Colonic mucosa (tissue), 4 donors: Measurements from ENCODE around the gene CCT5. TPM values are rescaled to one million over a fixed set of nuclear protein-coding genes. Genes with fewer than 3 reads are reported as not detected.

Experiments
- DNase-seq: peaks from one replicate; pipeline ENCODE4 v3.0.0-alpha.2; 2020
- H3K27ac ChIP-seq: fragments of 200-600 bp; one replicate; pipeline ENCODE4 v1.8.0; 2021
- H3K27me3 ChIP-seq: fragments of 200-600 bp; one replicate; pipeline ENCODE4 v1.8.0; 2021
- H3K36me3 ChIP-seq: fragments of 200-600 bp; one replicate; pipeline ENCODE4 v1.8.0; 2021
- H3K4me1 ChIP-seq: fragments of 200-600 bp; one replicate; pipeline ENCODE4 v1.8.0; 2021; ENCODE audit warnings: mild to moderate bottlenecking
- H3K4me3 ChIP-seq: fragments of 200-600 bp; one replicate; pipeline ENCODE4 v1.8.0; 2021
- H3K9ac ChIP-seq, 2 donors: one replicate each; pipeline ENCODE4 v1.7.0; 2013; ENCODE audit warnings: control low read depth in 2 of 2, low read depth in 2 of 2, low read length in 2 of 2
- H3K9me3 ChIP-seq: fragments of 200-600 bp; one replicate; pipeline ENCODE4 v1.8.0; 2021
- intact Hi-C: fragments of 100-400 bp; cut with DNase I; formaldehyde crosslinking; loops from one replicate; pipeline ENCODE4 v1.14.1; 2022
- total RNA-seq, 2 donors: library from RNA; stranded (reverse); fragmentation: NEBNext Ultra II Directional in 1 of 2; extraction: Animal tissue kit (Norgen Biotek cat#: 25700) in 1 of 2; gene quantifications; one replicate each; pipeline ENCODE4 v1.2.1, GENCODE V29; 2021
- TF ChIP-seq, protein P1 (sequence below): fragments of 200-600 bp; IDR thresholded peaks from one replicate; pipeline ENCODE4 v1.8.0; 2022; ENCODE audit warnings: antibody characterized with exemption, mild to moderate bottlenecking
- donor health status: healthy.
- donor health status: DM: no; HTN: no; CAD: no.
- donor health status: DM: no; HTN: no; CAD: no.

CCT5 gene
- total RNA-seq, 2 donors from 2014 or later = 156 to 341 TPM

DNA sequence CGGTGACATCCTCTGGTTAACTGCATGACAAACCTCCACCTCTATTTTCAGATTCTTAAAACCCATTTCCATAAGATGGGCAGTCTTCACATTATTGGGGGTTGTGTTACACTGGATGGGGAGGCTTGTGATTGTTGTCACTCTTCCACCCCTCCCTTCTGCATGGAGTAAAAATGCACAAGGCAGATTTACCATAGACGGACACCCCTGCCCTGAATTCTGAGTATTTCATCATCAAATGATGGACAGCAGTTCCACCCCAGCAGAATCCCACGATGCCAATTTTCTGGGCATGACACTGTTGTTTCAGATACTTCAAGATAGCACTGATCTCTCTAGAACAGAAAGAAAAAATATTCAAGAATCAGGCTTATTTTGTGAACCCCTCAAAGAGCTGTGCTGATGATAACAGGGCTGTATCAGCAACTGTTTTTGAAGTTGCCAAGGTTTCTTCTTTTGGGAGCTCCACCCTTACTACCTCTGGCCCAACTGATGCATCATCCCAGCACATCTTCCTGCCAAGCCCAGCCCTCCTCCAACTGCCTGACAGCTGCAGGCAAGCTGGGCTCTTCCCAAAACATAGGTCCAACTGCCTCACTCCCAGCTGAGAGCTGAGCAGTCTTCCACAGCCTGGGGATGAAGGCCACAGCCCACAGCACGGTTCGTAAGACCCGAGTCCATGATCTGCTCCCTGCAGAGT lies 36.2 kb downstream of the CCT5 start:
- intact Hi-C loops = loop anchor here (10.0 kb wide), 1 partner anchor 138 kb away; no protein-coding TSS in a partner anchor
- H3K9me3 ChIP-seq = no peaks in the 10 kb centered on the region

DNA sequence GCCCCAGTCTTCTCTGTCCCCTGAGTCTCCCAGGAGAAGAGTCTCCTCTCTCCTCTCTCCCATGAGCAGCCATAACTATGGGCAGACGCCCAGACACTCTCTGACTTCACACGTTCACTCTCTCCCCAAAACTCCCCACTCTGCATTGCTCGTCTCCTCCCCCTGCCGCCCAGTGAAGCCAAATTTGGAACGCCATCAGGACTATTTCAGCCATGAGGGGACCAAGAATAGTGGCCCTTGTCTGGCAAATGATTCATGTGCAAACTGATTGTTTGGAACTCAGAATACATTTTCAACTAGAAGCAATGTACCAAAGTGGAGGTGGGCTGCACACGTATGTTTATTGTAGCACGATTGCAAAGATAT lies 36.8 kb downstream of the CCT5 start:
- Histone ChIP-seq H3K4me1 (peaks cover 8% of the 10 kb centered on the region), H3K36me3 (no peaks in the 10 kb centered on the region), H3K9ac (no peak overlapping the region), H3K27ac (no peak overlapping the region), H3K9me3 (no peaks in the 10 kb centered on the region), H3K27me3 (no peaks in the 10 kb centered on the region), H3K4me3 (no peak overlapping the region)
- intact Hi-C loops = loop anchor here (10.0 kb wide), 1 partner anchor 138 kb away; no protein-coding TSS in a partner anchor
- no peak for DNase-seq
- TF ChIP-seq, protein P1, sequence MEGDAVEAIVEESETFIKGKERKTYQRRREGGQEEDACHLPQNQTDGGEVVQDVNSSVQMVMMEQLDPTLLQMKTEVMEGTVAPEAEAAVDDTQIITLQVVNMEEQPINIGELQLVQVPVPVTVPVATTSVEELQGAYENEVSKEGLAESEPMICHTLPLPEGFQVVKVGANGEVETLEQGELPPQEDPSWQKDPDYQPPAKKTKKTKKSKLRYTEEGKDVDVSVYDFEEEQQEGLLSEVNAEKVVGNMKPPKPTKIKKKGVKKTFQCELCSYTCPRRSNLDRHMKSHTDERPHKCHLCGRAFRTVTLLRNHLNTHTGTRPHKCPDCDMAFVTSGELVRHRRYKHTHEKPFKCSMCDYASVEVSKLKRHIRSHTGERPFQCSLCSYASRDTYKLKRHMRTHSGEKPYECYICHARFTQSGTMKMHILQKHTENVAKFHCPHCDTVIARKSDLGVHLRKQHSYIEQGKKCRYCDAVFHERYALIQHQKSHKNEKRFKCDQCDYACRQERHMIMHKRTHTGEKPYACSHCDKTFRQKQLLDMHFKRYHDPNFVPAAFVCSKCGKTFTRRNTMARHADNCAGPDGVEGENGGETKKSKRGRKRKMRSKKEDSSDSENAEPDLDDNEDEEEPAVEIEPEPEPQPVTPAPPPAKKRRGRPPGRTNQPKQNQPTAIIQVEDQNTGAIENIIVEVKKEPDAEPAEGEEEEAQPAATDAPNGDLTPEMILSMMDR = no peak

More for the DNA sequence above, 36.2 kb downstream of the CCT5 start:
- DNase-seq = no peak
- Histone ChIP-seq H3K4me3 (no peak overlapping the region), H3K36me3 (no peaks in the 10 kb centered on the region), H3K27me3 (no peaks in the 10 kb centered on the region), H3K4me1 (peaks cover 8% of the 10 kb centered on the region), H3K9ac (no peak overlapping the region), H3K27ac (no peak overlapping the region)
- TF ChIP-seq, protein P1 = no peak

DNA sequence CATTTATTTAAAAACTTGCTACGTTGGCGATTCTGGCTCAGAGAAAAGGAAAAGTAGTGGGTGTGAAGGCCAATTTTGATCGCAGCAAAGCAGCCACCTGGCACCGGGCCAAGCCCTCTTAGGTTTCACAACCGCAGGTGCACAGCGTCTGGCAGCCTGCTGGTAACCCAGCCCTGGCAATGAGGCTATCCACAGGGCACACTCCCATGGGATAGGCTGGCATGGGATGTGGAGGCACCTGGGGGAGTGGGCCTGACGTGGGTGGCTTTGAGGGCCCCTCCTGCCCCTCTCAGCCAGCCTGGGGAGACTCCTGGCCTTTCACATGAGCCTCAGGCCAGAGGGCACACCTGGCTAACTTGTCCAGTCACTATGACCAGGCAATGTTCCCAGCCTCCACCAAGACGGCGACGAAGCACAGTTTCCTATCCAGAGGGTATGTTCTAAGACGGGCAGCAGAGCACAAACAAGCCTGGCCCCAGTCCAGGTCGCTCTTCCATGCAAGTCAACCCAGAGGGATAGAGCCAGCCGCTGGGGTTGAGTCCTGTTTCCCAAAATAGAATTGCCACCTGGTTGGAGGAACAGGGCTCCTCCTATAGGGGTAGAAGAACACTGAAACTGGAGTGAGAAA lies 38.6 kb downstream of the CCT5 start:
- peak; percentile 94 for DNase-seq
- TF ChIP-seq, protein P1 = no peak
- peaks cover 7% of the 10 kb centered on the region for H3K4me1 ChIP-seq
- H3K9me3 ChIP-seq = no peaks in the 10 kb centered on the region
- intact Hi-C loops = loop anchor here (10.0 kb wide), 1 partner anchor 136 kb away; no protein-coding TSS in a partner anchor
- H3K36me3 ChIP-seq = no peaks in the 10 kb centered on the region
- H3K4me3 ChIP-seq = no peak overlapping the region
- H3K27me3 ChIP-seq = no peaks in the 10 kb centered on the region
- peak overlapping the region; percentile 77 for H3K27ac ChIP-seq
- peak overlapping the region in 1 of 2 donors; percentile 85 for H3K9ac ChIP-seq

DNA sequence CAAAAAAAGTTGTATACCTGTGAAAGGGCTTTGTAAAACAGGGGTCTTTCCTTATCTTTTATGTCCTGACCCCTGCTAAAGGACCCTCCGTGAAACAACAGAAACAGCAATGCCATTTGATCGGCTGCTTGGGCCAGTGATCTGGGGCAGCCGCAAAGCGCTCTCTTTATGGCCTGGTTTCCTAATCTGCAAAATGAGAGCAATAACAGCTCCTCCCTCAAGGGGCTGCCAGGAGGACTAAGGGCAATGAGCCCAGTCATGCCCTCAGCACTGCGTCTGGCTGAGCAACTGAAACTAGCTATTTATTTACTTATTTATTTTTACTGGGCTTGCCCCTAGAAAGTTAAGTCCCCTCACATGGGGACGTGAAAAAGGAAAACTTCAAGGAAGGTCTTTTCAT lies 39.3 kb downstream of the CCT5 start:
- intact Hi-C loops = loop anchor here (10.0 kb wide), 1 partner anchor 135 kb away; no protein-coding TSS in a partner anchor
- H3K9ac ChIP-seq = peak overlapping the region in 1 of 2 donors; percentile 85

DNA sequence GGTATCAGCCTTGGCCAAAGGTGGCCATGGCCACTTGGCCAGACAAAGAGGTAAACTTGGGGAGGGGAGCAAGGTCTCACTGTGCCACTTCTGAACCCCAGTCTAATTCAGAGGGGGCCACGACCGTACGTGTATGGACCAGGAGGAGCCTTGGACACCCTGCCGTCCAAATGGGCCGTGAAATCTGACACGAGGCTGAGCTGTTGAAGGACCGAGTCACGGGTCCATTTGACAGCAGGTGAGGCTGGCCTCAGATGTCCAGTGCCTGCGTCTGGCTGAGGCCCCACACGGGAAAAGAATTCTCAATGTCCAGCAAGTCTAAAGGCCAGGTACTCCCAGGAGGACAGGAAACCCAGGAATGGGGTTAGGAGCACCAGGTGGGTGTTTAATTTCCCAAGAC lies 39.9 kb downstream of the CCT5 start:
- TF ChIP-seq, protein P1 = no peak
- no peaks in the 10 kb centered on the region for H3K4me1 ChIP-seq
- H3K9ac ChIP-seq = peak overlapping the region in 1 of 2 donors; percentile 85
- no peak for DNase-seq
- intact Hi-C loops = loop anchor here (10.0 kb wide), 1 partner anchor 135 kb away; no protein-coding TSS in a partner anchor
- peak overlapping the region; percentile 77 for H3K27ac ChIP-seq
- no peaks in the 10 kb centered on the region for H3K27me3 ChIP-seq
- H3K36me3 ChIP-seq = no peaks in the 10 kb centered on the region
- no peak overlapping the region for H3K4me3 ChIP-seq
- H3K9me3 ChIP-seq = no peaks in the 10 kb centered on the region

More for the DNA sequence above, 39.3 kb downstream of the CCT5 start:
- Histone ChIP-seq H3K4me1 (peaks cover under 1% of the 10 kb centered on the region), H3K27ac (peak overlapping the region; percentile 77), H3K9me3 (no peaks in the 10 kb centered on the region), H3K27me3 (no peaks in the 10 kb centered on the region), H3K4me3 (no peak overlapping the region), H3K36me3 (no peaks in the 10 kb centered on the region)
- peak; percentile 81 for DNase-seq
- TF ChIP-seq, protein P1 = no peak
